ENCODE measurements around the gene SLC9B2. TPM values are rescaled to one million over a fixed set of nuclear protein-coding genes. Genes with fewer than 3 reads are reported as not detected.

SLC9B2 gene
- total RNA-seq, 1 donor from 2014 or later = 34.7 TPM

GRCh38 chr4:103097112-103097511 lies 20.6 kb upstream of the SLC9B2 start:
- intact Hi-C loops (cut with micrococcal nuclease) = loop anchor here (5.0 to 10.0 kb wide), 3 partner anchors 650 to 1672 kb away; no protein-coding TSS in a partner anchor
- Mint-ChIP-seq H3K27me3 (ENCODE audit: insufficient read depth) (no peaks in the 10 kb centered on the region), H3K36me3 (ENCODE audit: low read depth) (peaks cover 4% of the 10 kb centered on the region), H3K27ac (no peak overlapping the region), H3K4me1 (ENCODE audit: low read depth) (peaks cover 40% of the 10 kb centered on the region), H3K9me3 (no peaks in the 10 kb centered on the region), H3K4me3 (no peak overlapping the region)
- no peak for DNase-seq (ENCODE audit: low spot score)

- DNase-seq (ENCODE audit: low spot score) = no peak
- Mint-ChIP-seq H3K27me3 (ENCODE audit: insufficient read depth) (no peaks in the 10 kb centered on the region), H3K4me3 (no peak overlapping the region), H3K9me3 (no peaks in the 10 kb centered on the region), H3K27ac (no peak overlapping the region), H3K4me1 (ENCODE audit: low read depth) (peaks cover 47% of the 10 kb centered on the region), H3K36me3 (ENCODE audit: low read depth) (peaks cover 7% of the 10 kb centered on the region)
- intact Hi-C loops (cut with micrococcal nuclease) = loop anchor here (5.0 to 10.0 kb wide), 3 partner anchors 648 to 1670 kb away; no protein-coding TSS in a partner anchor
Measured at GRCh38 chr4:103095080-103095479, 18.5 kb upstream of the SLC9B2 start.

- peaks cover 13% of the 10 kb centered on the region for H3K36me3 Mint-ChIP-seq (ENCODE audit: low read depth)
- DNase-seq (ENCODE audit: low spot score) = no peak
- H3K27ac Mint-ChIP-seq = peak overlapping the region; percentile 61
- intact Hi-C loops (cut with micrococcal nuclease) = loop anchor here (1.0 to 10.0 kb wide), 5 partner anchors 83 to 1667 kb away; partner anchors contain the start of gene NFKB1
- H3K27me3 Mint-ChIP-seq (ENCODE audit: insufficient read depth) = no peaks in the 10 kb centered on the region
- H3K4me3 Mint-ChIP-seq = peak overlapping the region; percentile 71
- H3K9me3 Mint-ChIP-seq = no peaks in the 10 kb centered on the region
- H3K4me1 Mint-ChIP-seq (ENCODE audit: low read depth) = peaks cover 28% of the 10 kb centered on the region
Measured at GRCh38 chr4:103092245-103092644, 15.7 kb upstream of the SLC9B2 start.

- intact Hi-C loops (cut with micrococcal nuclease) = loop anchor here (1.0 to 10.0 kb wide), 9 partner anchors 8 to 1667 kb away; partner anchors contain the start of genes BDH2, NFKB1 and SLC9B2
- Mint-ChIP-seq H3K9me3 (no peaks in the 10 kb centered on the region), H3K27ac (peak overlapping the region; percentile 73), H3K27me3 (ENCODE audit: insufficient read depth) (no peaks in the 10 kb centered on the region), H3K4me1 (ENCODE audit: low read depth) (peaks cover 26% of the 10 kb centered on the region), H3K4me3 (peak overlapping the region; percentile 71), H3K36me3 (ENCODE audit: low read depth) (peaks cover 15% of the 10 kb centered on the region)
- peak; percentile 27 for DNase-seq (ENCODE audit: low spot score)
Measured at GRCh38 chr4:103091601-103092223, 15.2 kb upstream of the SLC9B2 start.

GRCh38 chr4:103089481-103089880 lies 12.9 kb upstream of the SLC9B2 start:
- no peaks in the 10 kb centered on the region for H3K9me3 Mint-ChIP-seq

GRCh38 chr4:103086551-103086950 lies 10.0 kb upstream of the SLC9B2 start:
- Mint-ChIP-seq H3K27me3 (ENCODE audit: insufficient read depth) (no peaks in the 10 kb centered on the region), H3K27ac (no peak overlapping the region), H3K9me3 (no peaks in the 10 kb centered on the region), H3K36me3 (ENCODE audit: low read depth) (peaks cover 17% of the 10 kb centered on the region), H3K4me3 (no peak overlapping the region), H3K4me1 (ENCODE audit: low read depth) (peaks cover 9% of the 10 kb centered on the region)
- intact Hi-C loops (cut with micrococcal nuclease) = no loop called here
- no peak for DNase-seq (ENCODE audit: low spot score)

More at GRCh38 chr4:103089481-103089880, 12.9 kb upstream of the SLC9B2 start:
- Mint-ChIP-seq H3K36me3 (ENCODE audit: low read depth) (peaks cover 16% of the 10 kb centered on the region), H3K4me3 (no peak overlapping the region), H3K27me3 (ENCODE audit: insufficient read depth) (no peaks in the 10 kb centered on the region), H3K4me1 (ENCODE audit: low read depth) (peaks cover 26% of the 10 kb centered on the region), H3K27ac (no peak overlapping the region)
- intact Hi-C loops (cut with micrococcal nuclease) = no loop called here
- no peak for DNase-seq (ENCODE audit: low spot score)

GRCh38 chr4:103085555-103086196 lies 9.1 kb upstream of the SLC9B2 start:
- peaks cover 6% of the 10 kb centered on the region for H3K4me1 Mint-ChIP-seq (ENCODE audit: low read depth)
- no peaks in the 10 kb centered on the region for H3K27me3 Mint-ChIP-seq (ENCODE audit: insufficient read depth)
- H3K9me3 Mint-ChIP-seq = no peaks in the 10 kb centered on the region
- H3K4me3 Mint-ChIP-seq = no peak overlapping the region
- intact Hi-C loops (cut with micrococcal nuclease) = no loop called here
- H3K36me3 Mint-ChIP-seq (ENCODE audit: low read depth) = peaks cover 19% of the 10 kb centered on the region
- DNase-seq (ENCODE audit: low spot score) = no peak
- H3K27ac Mint-ChIP-seq = no peak overlapping the region

- no peak for DNase-seq (ENCODE audit: low spot score)
- Mint-ChIP-seq H3K4me3 (no peak overlapping the region), H3K4me1 (ENCODE audit: low read depth) (peaks cover 28% of the 10 kb centered on the region), H3K27ac (no peak overlapping the region), H3K9me3 (no peaks in the 10 kb centered on the region), H3K27me3 (ENCODE audit: insufficient read depth) (no peaks in the 10 kb centered on the region), H3K36me3 (ENCODE audit: low read depth) (peaks cover 19% of the 10 kb centered on the region)
- intact Hi-C loops (cut with micrococcal nuclease) = loop anchor here (5.0 kb wide), 1 partner anchor 647 kb away; no protein-coding TSS in a partner anchor
Measured at GRCh38 chr4:103079621-103080020, 3.1 kb upstream of the SLC9B2 start.

GRCh38 chr4:103075894-103076746 lies 441 bp downstream of the SLC9B2 start:
- Mint-ChIP-seq H3K4me3 (peak overlapping the region; percentile 99), H3K27ac (peak overlapping the region; percentile 100), H3K36me3 (ENCODE audit: low read depth) (peaks cover 26% of the 10 kb centered on the region), H3K9me3 (no peaks in the 10 kb centered on the region), H3K27me3 (ENCODE audit: insufficient read depth) (no peaks in the 10 kb centered on the region), H3K4me1 (ENCODE audit: low read depth) (peaks cover 51% of the 10 kb centered on the region)
- intact Hi-C loops (cut with micrococcal nuclease) = loop anchor here (1.0 to 5.0 kb wide), 11 partner anchors 8 to 731 kb away; partner anchors contain the start of genes BDH2, CISD2, SLC39A8 and SLC9B1
- DNase-seq (ENCODE audit: low spot score) = peak; percentile 60

- H3K27me3 Mint-ChIP-seq (ENCODE audit: insufficient read depth) = no peaks in the 10 kb centered on the region
- peaks cover 55% of the 10 kb centered on the region for H3K4me1 Mint-ChIP-seq (ENCODE audit: low read depth)
- intact Hi-C loops (cut with micrococcal nuclease) = loop anchor here (2.0 to 5.0 kb wide), 2 partner anchors 573 to 643 kb away; no protein-coding TSS in a partner anchor
- DNase-seq (ENCODE audit: low spot score) = no peak
- peaks cover 28% of the 10 kb centered on the region for H3K36me3 Mint-ChIP-seq (ENCODE audit: low read depth)
- H3K27ac Mint-ChIP-seq = peak overlapping the region; percentile 100
- peak overlapping the region; percentile 99 for H3K4me3 Mint-ChIP-seq
- no peaks in the 10 kb centered on the region for H3K9me3 Mint-ChIP-seq
Measured at GRCh38 chr4:103075435-103075893, 1.1 kb downstream of the SLC9B2 start.

GRCh38 chr4:103074744-103075434 lies 1.7 kb downstream of the SLC9B2 start:
- H3K36me3 Mint-ChIP-seq (ENCODE audit: low read depth) = peaks cover 29% of the 10 kb centered on the region
- H3K4me3 Mint-ChIP-seq = peak overlapping the region; percentile 99
- H3K4me1 Mint-ChIP-seq (ENCODE audit: low read depth) = peaks cover 56% of the 10 kb centered on the region
- no peaks in the 10 kb centered on the region for H3K27me3 Mint-ChIP-seq (ENCODE audit: insufficient read depth)
- no peaks in the 10 kb centered on the region for H3K9me3 Mint-ChIP-seq
- peak overlapping the region; percentile 100 for H3K27ac Mint-ChIP-seq
- no peak for DNase-seq (ENCODE audit: low spot score)
- intact Hi-C loops (cut with micrococcal nuclease) = loop anchor here (2.0 to 5.0 kb wide), 2 partner anchors 572 to 643 kb away; no protein-coding TSS in a partner anchor
